Measurements from ENCODE around the gene SH2D3C.

Gene SH2D3C

GRCh38 chr9:127715470-127716337 lies 62.8 kb downstream of the SH2D3C start, which contains the start of the genes PTRH1 and TTC16:
PTRH1 (minus strand) TSS chr9:127715663; CDS start chr9:127715639, 24 bp downstream.
TTC16 (plus strand) TSS chr9:127716079; CDS start chr9:127716146, 67 bp downstream.
- DNase-seq, result peak; percentile 66

- DNase-seq, result no peak
Observed at GRCh38 chr9:127714951-127715469, 63.5 kb downstream of the SH2D3C start.

DNA sequence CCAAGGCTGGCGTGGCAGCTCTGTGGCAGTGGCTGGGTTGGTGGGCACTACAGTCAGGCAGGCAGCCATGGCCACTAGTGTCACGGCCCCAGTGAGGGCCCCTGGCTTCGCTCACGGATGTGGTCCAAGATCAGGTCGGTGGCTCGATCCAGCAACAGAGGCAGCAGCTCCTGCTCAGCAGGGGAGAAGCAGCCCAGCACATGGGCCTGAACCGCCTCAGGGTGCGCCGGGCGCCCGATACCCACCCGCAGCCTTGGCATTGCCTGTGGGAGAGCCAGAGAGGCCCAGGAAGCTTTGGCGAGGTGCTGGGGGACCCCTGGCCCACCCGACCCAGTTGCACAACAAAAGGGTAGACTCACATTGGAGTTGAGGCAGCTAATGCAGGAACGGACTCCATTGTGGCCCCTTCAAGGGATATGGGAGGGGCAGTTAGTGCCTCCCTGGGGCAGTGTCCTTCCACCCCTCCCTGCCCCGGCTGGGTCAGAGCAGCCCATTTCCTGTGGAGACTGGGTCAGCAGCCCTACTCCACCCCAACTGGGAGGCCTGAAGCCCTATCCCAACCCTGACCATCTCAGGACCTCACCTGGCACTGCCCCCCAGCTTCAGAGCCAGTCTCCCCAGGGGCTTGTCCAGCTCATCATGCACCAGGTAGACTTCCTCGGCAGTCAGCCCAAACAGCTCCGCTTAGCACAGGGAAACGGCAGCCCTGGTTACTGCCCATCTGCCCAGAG lies 64.3 kb downstream of the SH2D3C start:
- DNase-seq, result no peak

GRCh38 chr9:127712867-127713266 lies 65.6 kb downstream of the SH2D3C start:
- DNase-seq, result no peak

DNA sequence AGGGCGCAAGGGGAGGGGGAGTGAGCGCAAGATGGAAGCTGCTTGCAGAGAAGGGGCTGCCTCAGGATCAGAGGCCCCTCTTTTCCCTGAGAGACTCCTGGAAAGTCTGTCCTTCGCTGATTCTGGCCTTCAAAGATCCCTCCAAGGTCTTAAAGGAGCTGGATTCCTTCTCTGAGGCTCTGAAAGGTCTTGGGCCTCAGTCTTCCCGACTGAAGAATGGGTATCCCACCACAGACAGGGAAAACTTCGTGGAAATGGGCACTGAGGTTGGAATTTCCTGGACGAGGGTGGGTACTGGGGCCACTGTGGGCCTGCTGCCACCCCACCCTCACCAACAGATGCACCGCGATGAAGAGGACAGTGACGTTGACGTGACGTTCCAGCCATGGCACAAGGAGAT lies 66.1 kb downstream of the SH2D3C start:
- no peak for DNase-seq

DNA sequence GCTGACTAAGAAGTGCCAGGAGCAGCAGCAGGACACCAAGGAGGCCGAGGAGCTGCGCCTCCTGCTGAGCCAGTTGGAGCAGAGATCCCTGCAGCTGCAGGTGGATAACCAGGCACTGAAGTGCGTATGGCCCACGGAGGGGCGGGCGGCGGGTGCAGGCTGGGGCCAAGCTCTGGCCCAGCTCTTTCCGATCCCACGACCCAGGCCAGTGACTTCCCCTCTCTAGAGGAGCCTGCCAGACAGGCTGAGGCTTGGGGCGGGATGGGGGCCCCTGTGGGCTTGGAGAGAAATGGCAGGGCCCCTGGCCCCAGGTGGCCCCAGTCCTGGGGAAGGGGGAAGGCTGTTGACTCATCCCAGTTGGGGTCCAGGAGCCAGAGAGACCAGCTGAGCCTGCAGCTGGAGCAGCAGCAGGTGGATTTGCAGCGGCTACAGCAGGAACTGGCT lies 66.6 kb downstream of the SH2D3C start:
- DNase-seq, result no peak

DNA sequence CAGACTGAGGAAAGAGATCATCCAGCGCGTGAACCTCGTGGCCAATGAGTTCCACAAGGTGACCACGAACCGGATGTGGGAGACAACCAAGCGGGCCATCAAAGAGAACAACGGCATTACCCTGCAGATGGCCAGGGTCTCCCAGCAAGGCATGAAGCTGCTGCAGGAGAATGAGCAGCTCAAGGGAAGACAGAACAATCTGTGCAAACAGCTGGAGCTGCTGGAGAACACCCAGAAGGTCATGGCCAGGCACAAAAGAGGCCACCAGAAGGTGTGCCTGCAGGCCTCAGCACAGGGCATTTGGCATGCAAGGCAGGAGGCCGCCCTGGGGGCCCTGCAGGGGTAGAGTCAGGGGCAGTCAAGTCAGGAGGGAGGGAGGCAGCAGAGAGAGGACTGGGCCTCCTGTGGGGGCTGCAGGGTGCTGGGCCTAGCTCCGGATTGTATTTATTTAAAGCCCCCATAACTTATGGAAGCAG lies 67.2 kb downstream of the SH2D3C start:
- no peak for DNase-seq

- no peak for DNase-seq
Observed at GRCh38 chr9:127710204-127710783, 68.2 kb downstream of the SH2D3C start.

DNA sequence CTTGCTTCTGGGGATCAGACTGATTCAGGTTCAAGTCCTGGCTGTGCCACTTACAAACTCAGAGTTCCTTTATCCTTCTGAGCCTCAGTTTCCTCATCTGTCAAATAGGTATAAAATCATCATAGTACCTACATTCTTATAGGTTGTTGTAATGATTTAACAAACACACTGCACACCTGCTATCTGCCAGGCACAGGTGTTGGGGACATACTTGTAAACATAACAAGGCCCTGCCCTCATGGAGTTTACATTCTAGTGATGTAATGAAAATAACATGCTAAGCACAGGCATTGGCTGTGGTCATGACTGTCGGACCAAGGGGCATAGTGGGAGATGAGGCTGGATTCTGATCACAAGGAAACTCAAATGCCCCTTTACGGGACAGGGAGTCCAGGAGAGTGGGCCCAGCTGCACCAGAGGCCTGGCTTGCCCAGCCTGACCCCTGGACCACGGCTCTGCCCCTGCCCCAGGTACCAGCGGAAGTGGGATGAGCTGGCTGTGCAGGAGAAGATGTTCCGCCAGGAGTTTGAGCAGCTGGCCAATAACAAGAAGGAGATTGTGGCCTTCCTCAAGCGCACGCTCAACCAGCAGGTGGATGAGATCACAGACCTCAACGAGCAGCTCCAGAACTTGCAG lies 69.4 kb downstream of the SH2D3C start:
- DNase-seq, result no peak

- DNase-seq, result peak; percentile 6
Observed at GRCh38 chr9:127707766-127708165, 70.7 kb downstream of the SH2D3C start.

GRCh38 chr9:127706836-127707241 lies 71.6 kb downstream of the SH2D3C start, which contains the start of gene CFAP157:
CFAP157 (plus strand) TSS chr9:127706988; CDS start chr9:127707032, 44 bp downstream.
- DNase-seq, result no peak

DNA sequence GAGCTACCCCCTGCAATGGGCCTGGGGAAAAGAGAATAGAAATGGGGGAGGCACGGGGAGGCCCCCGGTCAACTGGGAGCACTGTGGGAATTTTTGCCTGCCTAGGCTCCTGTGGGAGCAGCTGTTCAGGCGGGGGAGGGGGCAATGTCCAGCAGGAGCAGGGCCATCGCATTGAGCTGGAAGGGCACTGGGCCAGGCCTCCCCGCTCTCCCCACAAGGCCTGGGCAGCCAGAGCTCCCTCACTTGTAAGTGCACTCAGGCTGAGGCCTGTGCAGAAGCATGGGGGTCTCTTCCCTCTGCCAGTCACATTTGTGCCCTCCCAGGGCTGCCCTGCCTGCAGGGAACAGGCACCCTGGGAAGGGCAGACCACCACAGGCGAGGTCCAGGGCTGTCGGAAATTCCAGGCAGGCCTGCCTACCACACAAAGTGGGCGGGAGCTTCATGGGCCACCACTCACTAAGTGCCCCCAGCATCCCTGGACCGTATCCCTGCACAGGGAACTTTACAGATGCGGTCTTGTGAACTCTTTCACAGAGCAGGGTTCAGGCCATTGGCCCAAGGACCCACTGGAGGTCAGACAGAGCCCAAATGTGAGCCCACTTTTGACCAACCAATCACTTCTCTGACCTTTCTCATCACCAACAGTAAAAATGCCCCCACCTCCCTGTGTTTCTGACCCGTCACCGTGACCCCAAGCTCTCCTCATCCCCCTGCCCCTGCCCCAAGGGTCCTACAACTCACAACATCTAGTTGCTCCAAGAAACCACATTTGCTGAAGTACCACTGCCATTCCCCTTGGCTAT lies 72.7 kb downstream of the SH2D3C start:
- DNase-seq, result no peak

DNA sequence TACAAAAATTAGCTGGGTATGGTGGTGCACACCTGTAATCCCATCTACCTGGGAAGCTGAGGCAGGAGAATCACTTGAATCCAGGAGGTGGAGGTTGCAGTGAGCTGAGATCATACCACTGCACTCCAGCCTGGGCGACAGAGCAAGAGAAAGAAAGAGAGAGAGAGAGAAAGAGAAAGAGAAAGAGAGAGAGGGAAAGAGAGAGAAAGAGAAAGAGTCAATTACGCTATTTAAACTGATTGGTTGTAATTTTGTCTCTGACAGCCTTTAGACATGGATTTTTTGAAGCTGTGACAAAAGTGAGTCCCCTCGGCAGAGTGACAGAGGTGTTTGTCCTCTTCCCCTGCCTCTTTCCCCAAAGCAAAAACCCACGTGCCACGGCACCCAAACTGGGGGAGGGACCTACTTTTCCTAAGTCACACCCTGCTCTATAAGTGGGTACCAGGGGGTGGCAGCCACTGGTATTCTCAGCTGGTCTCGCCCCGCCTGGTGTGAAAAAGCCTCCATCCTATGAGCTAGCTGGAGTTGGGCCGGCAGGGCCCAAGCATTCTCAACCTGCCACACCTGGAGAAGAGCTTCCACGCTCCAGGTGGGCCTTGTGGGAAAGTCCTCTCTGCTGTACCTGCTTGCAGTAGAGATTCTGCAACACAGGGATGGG lies 75.0 kb downstream of the SH2D3C start:
- no peak for DNase-seq

DNA sequence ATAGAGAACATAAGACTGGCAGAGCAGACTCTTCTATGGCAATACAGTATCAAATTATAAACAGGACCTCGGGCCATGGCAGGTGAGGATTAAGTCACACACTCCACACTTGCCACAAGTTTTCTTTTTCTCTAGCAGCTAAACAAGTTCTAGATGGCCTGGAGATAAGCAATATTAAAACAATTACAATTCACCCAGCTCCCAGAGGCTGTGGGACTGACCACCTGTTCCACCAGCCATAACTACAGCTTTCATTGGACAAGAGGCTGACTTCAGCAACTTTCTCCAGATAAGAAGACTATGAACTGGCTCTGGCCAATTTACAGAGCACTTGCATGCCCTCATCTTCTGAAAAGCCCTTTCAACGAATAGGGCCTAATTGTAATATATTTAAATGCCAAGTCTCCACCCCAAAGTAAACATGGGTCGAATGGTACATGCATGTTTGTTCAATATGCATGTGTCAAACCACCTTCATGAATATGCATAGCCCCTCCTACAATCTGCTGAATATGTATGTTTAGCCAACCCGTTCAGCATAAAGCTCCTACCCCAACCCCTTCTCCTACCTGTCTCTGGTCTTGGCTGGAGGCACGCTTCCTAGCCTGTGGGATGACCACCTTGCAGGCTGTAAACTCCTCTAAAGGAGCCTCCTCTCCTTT lies 77.7 kb downstream of the SH2D3C start:
- peak; percentile 70 for DNase-seq

DNA sequence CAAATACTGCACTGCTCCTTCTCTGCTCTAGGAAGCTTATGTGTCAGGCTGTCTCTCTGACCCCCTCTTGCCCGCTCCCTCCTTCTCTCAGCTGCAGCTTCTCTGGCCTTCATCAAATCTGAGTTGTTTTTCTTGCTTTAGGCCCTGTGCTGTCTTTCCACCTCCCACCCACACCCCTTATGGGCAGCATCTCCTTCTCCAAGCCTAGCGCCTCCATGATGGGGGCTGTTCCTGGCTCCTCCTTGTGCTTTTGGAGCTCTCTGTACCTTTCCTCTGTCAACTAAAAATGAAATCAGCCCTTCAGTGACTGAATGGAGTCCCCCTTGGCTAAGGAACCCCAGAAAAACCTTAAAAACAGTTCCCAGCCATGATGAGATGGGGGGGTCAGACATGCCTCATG lies 78.3 kb downstream of the SH2D3C start:
- DNase-seq, result no peak

DNA sequence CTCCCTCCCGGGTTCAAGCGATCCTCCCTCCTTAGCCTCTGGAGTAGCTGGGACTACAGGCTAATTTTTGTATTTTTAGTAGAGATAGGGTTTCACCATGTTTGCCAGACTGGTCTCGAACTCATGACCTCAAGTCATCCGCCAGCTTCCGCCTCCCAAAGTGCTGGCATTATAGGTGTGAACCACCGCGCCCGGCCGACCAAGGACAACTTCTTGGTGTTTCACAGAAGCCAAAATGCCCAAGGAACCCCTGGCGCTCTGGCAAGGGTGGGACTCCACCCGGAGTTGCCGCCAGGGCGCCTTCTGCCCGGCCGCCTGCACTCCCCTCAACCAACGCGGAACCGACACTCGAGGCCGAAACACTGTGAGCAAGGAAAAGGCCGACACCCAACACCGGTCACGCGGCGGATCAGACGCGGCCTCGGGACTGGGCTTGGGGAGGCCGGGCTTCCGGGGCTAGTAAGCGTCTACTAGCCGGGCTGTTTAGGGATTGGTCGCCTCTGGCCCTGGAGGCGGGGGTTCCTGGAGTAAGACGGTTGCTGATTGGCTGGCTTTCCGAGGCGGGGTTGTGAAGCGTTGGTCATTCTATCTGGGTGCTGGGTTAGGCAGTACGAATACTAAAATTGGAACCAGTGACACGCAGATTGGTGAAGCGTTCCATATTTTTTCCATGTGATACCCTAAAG lies 79.3 kb downstream of the SH2D3C start:
- no peak for DNase-seq

GRCh38 chr9:127698386-127698785 lies 80.1 kb downstream of the SH2D3C start:
- DNase-seq, result no peak

DNA sequence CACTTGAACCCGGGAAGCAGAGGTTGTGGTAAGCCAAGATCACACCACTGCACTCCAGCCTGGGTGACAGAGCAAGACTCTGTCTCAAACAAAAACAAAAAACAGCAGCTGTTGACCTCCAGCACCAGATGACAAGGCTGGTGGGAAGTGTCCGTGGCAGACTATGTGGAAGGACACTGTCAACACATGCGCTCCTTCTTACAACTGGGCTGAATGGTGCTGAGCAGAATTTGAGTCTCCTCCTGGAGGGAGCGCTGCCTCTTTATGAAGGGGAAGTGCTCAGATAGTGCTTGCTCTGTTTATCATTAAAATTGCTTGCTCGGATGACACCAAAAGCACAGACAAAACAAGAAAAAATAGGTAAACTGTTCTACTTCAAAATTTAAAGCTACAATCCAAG lies 80.9 kb downstream of the SH2D3C start:
- no peak for DNase-seq

- no peak for DNase-seq
Observed at GRCh38 chr9:127694890-127695720, 83.4 kb downstream of the SH2D3C start.

Data from NCI-H526 treated with DMSO at 0.1 percent for 48 hours (cell line).